Small intestine (tissue), 7 donors: ENCODE results near the gene ITGB5. TPM values are rescaled to one million over a fixed set of nuclear protein-coding genes. Genes with fewer than 3 reads are reported as not detected.

Experiments
- DNase-seq, 2 donors: peaks; one replicate each; pipeline versions ENCODE4 v3.0.0 to v3.0.0-alpha.2; 2013
- FAIRE-seq: peaks from 2 replicates; lab custom pipeline; 2012; peaks lifted over from hg19 to GRCh38; lab: Jason Lieb, UNC
- H3K27ac ChIP-seq, 3 donors: one replicate each; pipeline ENCODE4 v1.5.1; 2013; ENCODE audit warnings: low read length in 2 of 3, mild to moderate bottlenecking in 2 of 3, control low read depth in 1 of 3, inconsistent platforms in 1 of 3, low read depth in 1 of 3, moderate library complexity in 1 of 3
- H3K27me3 ChIP-seq, 3 donors: one replicate each; pipeline ENCODE4 v1.6.1; 2013; ENCODE audit warnings: low read length in 3 of 3, inconsistent platforms in 1 of 3; ENCODE audit not compliant: control insufficient read depth in 3 of 3, insufficient read depth in 3 of 3
- H3K36me3 ChIP-seq, 3 donors: one replicate each; pipeline ENCODE4 v1.6.1; 2013; ENCODE audit warnings: low read length in 3 of 3, inconsistent platforms in 1 of 3, low read depth in 1 of 3, mild to moderate bottlenecking in 1 of 3, moderate library complexity in 1 of 3; ENCODE audit not compliant: control insufficient read depth in 3 of 3, insufficient read depth in 2 of 3
- H3K4me1 ChIP-seq, 3 donors: one replicate each; pipeline ENCODE4 v1.6.1; 2013; ENCODE audit warnings: low read length in 2 of 3, inconsistent platforms in 1 of 3, low read depth in 1 of 3, mild to moderate bottlenecking in 1 of 3, moderate library complexity in 1 of 3; ENCODE audit not compliant: control insufficient read depth in 3 of 3, insufficient read depth in 2 of 3
- H3K4me3 ChIP-seq, 3 donors: one replicate each; pipeline ENCODE4 v1.5.1; 2013; ENCODE audit warnings: low read length in 3 of 3, control low read depth in 1 of 3, inconsistent platforms in 1 of 3, low read depth in 1 of 3, mild to moderate bottlenecking in 1 of 3, moderate library complexity in 1 of 3
- H3K9me3 ChIP-seq, 2 donors: one replicate each; pipeline ENCODE4 v1.6.1; 2013; ENCODE audit warnings: low read depth in 1 of 2, low read length in 1 of 2; ENCODE audit not compliant: control insufficient read depth in 2 of 2, insufficient read depth in 1 of 2
- WGBS, 3 donors: extraction: QIAGEN DNeasy Blood & Tissue Kit; methylation state at CpG; one replicate each; pipeline ENCODE4 v1.1.7; 2013; 5-methylcytosine and 5-hydroxymethylcytosine counted together
- polyA plus RNA-seq, 4 donors: library from polyadenylated mRNA; stranded (reverse) in 3 of 4; unstranded in 1 of 4; fragments of 200-250 nt in 3 of 4; fragments of 120-200 nt in 1 of 4; gene quantifications; one replicate each; pipeline versions ENCODE4 v1.2.1 to v1.2.3, GENCODE V29; 2013
- donor health status: healthy with polysubstance abuse.
- donor health status: control.
- donor health status: control.
- donor health status: Bipolar disorder and iron deficiency.
- donor health status: healthy.

Gene ITGB5
- polyA plus RNA-seq, 4 donors: 9.4 to 74.3 (median 21.9) TPM

GRCh38 chr3:124867511-124867910, 19.7 kb downstream of the ITGB5 start:
- Histone ChIP-seq H3K9me3 (no peaks in the 10 kb centered on the region), H3K27ac (no peak overlapping the region), H3K27me3 (no peaks in the 10 kb centered on the region), H3K4me1 (no peaks in the 10 kb centered on the region), H3K4me3 (no peak overlapping the region), H3K36me3 (peaks cover 0 to 54% (median 4%) of the 10 kb centered on the region in 3 donors)
- FAIRE-seq: no peak
- no peak for DNase-seq
- WGBS, 3 donors: 87 to 97% (median 94%) methylated on average over 3 of the region's 3 CpGs

- Histone ChIP-seq H3K27me3 (no peaks in the 10 kb centered on the region), H3K4me1 (peaks cover 0 to 2% (median 0%) of the 10 kb centered on the region in 3 donors), H3K27ac (no peak overlapping the region), H3K36me3 (peaks cover 0 to 37% (median 0%) of the 10 kb centered on the region in 3 donors), H3K4me3 (no peak overlapping the region), H3K9me3 (no peaks in the 10 kb centered on the region)
- WGBS, 3 donors: 62 to 87% (median 70%) methylated on average over 2 of the region's 2 CpGs
- no peak for FAIRE-seq
- DNase-seq: no peak
These were observed 25.2 kb downstream of the ITGB5 start for GRCh38 chr3:124862006-124862405.

- H3K4me1 ChIP-seq: peaks cover 0 to 2% (median 0%) of the 10 kb centered on the region in 3 donors
- no peaks in the 10 kb centered on the region for H3K27me3 ChIP-seq
- 73 to 90% (median 86%) methylated on average over 9 of the region's 9 CpGs for WGBS, 3 donors
- H3K27ac ChIP-seq: peak overlapping the region in 1 of 3 donors; percentile 53
- no peak overlapping the region for H3K4me3 ChIP-seq
- DNase-seq (no peak), FAIRE-seq (no peak)
- H3K36me3 ChIP-seq: peaks cover 0 to 31% (median 0%) of the 10 kb centered on the region in 3 donors
- no peaks in the 10 kb centered on the region for H3K9me3 ChIP-seq
These were observed 26.1 kb downstream of the ITGB5 start for GRCh38 chr3:124861041-124861440.

- WGBS, 3 donors: 69 to 88% (median 85%) methylated on average over 1 of the region's 1 CpG
- peaks cover 0 to 2% (median 0%) of the 10 kb centered on the region in 3 donors for H3K4me1 ChIP-seq
- H3K27me3 ChIP-seq: no peaks in the 10 kb centered on the region
- no peaks in the 10 kb centered on the region for H3K9me3 ChIP-seq
- FAIRE-seq (no peak), DNase-seq (no peak)
- peaks cover 0 to 31% (median 0%) of the 10 kb centered on the region in 3 donors for H3K36me3 ChIP-seq
- H3K27ac ChIP-seq: peak overlapping the region in 1 of 3 donors; percentile 53
- H3K4me3 ChIP-seq: no peak overlapping the region
These were observed 26.6 kb downstream of the ITGB5 start for GRCh38 chr3:124860599-124860998.

GRCh38 chr3:124859025-124859424, 28.1 kb downstream of the ITGB5 start:
- no peak overlapping the region for H3K4me3 ChIP-seq
- H3K27me3 ChIP-seq: no peaks in the 10 kb centered on the region
- peak overlapping the region in 2 of 3 donors; percentile 15 to 19 for H3K27ac ChIP-seq
- no peak for DNase-seq
- WGBS, 3 donors: 74 to 88% (median 78%) methylated on average over 7 of the region's 7 CpGs
- FAIRE-seq: no peak
- H3K9me3 ChIP-seq: no peaks in the 10 kb centered on the region
- peaks cover 0 to 29% (median 0%) of the 10 kb centered on the region in 3 donors for H3K36me3 ChIP-seq
- H3K4me1 ChIP-seq: peaks cover 0 to 2% (median 0%) of the 10 kb centered on the region in 3 donors

- no peaks in the 10 kb centered on the region for H3K27me3 ChIP-seq
- H3K9me3 ChIP-seq: no peaks in the 10 kb centered on the region
- WGBS, 3 donors: 39 to 84% (median 51%) methylated on average over 1 of the region's 1 CpG
- DNase-seq: no peak
- H3K4me1 ChIP-seq: peaks cover 0 to 2% (median 0%) of the 10 kb centered on the region in 3 donors
- H3K4me3 ChIP-seq: no peak overlapping the region
- peak overlapping the region in 1 of 3 donors; percentile 70 for H3K27ac ChIP-seq
- peaks cover 0 to 29% (median 0%) of the 10 kb centered on the region in 3 donors for H3K36me3 ChIP-seq
- FAIRE-seq: no peak
These were observed 28.9 kb downstream of the ITGB5 start for GRCh38 chr3:124858275-124858674.

- H3K27me3 ChIP-seq: no peaks in the 10 kb centered on the region
- WGBS, 3 donors: 88 to 98% (median 91%) methylated on average over 2 of the region's 2 CpGs
- peaks cover 0 to 28% (median 0%) of the 10 kb centered on the region in 3 donors for H3K36me3 ChIP-seq
- FAIRE-seq (no peak), DNase-seq (no peak)
- peak overlapping the region in 1 of 3 donors; percentile 14 for H3K27ac ChIP-seq
- H3K4me3 ChIP-seq: no peak overlapping the region
- peaks cover 0 to 2% (median 0%) of the 10 kb centered on the region in 3 donors for H3K4me1 ChIP-seq
- H3K9me3 ChIP-seq: no peaks in the 10 kb centered on the region
These were observed 30.5 kb downstream of the ITGB5 start for GRCh38 chr3:124856677-124857076.

GRCh38 chr3:124854009-124854408, 33.2 kb downstream of the ITGB5 start:
- Histone ChIP-seq H3K9me3 (no peaks in the 10 kb centered on the region), H3K4me1 (peaks cover 0 to 4% (median 0%) of the 10 kb centered on the region in 3 donors), H3K4me3 (no peak overlapping the region), H3K27me3 (no peaks in the 10 kb centered on the region), H3K36me3 (peaks cover 0 to 18% (median 0%) of the 10 kb centered on the region in 3 donors), H3K27ac (no peak overlapping the region)
- FAIRE-seq (no peak), DNase-seq (no peak)
- WGBS, 3 donors: 64 to 80% (median 71%) methylated on average over 1 of the region's 1 CpG

- 82 to 87% (median 87%) methylated on average over 3 of the region's 3 CpGs for WGBS, 3 donors
- FAIRE-seq: no peak
- peaks cover 0 to 4% (median 0%) of the 10 kb centered on the region in 3 donors for H3K4me1 ChIP-seq
- H3K4me3 ChIP-seq: no peak overlapping the region
- no peak overlapping the region for H3K27ac ChIP-seq
- peaks cover 0 to 18% (median under 1%) of the 10 kb centered on the region in 3 donors for H3K36me3 ChIP-seq
- no peaks in the 10 kb centered on the region for H3K9me3 ChIP-seq
- no peak for DNase-seq
- H3K27me3 ChIP-seq: no peaks in the 10 kb centered on the region
These were observed 33.7 kb downstream of the ITGB5 start for GRCh38 chr3:124853446-124853845.
